Thoracic aorta (tissue), 2 donors: Measurements from ENCODE around the gene TEX52. TPM values are rescaled to one million over a fixed set of nuclear protein-coding genes. Genes with fewer than 3 reads are reported as not detected.

ENCODE experiments used
- ATAC-seq: fragments of 150-250 bp; one replicate; pipeline ENCODE4 v1.8.0; 2017; ENCODE audit warnings: low read depth; ENCODE audit not compliant: insufficient number of reproducible peaks, low FRiP score
- DNase-seq: peaks from one replicate; pipeline ENCODE4 v3.0.0-alpha.2; 2020; ENCODE audit warnings: low spot score
- H3K27ac ChIP-seq, 2 donors: fragments of 200-600 bp; sonication (generic); 1 replicate in 1 of 2; 2 replicates in 1 of 2; pipeline ENCODE4 v1.5.1; 2016; ENCODE audit warnings: mild to moderate bottlenecking in 2 of 2, moderate library complexity in 2 of 2
- H3K27me3 ChIP-seq: fragments of 200-600 bp; sonication (generic); replicated peaks from 2 replicates; pipeline ENCODE4 v1.6.0; 2016; ENCODE audit warnings: mild to moderate bottlenecking; ENCODE audit not compliant: insufficient read depth
- H3K36me3 ChIP-seq: fragments of 200-600 bp; sonication (generic); one replicate; pipeline ENCODE4 v1.5.1; 2016
- H3K4me1 ChIP-seq, 2 donors: fragments of 200-600 bp; sonication (generic); 1 replicate in 1 of 2; 2 replicates in 1 of 2; pipeline versions ENCODE4 v1.5.1 to v1.6.0; 2016; ENCODE audit warnings: low read depth in 2 of 2, mild to moderate bottlenecking in 1 of 2; ENCODE audit not compliant: control insufficient read depth in 1 of 2
- H3K4me3 ChIP-seq: fragments of 200-600 bp; sonication (generic); 2 replicates; pipeline ENCODE4 v1.5.1; 2016; ENCODE audit warnings: mild to moderate bottlenecking
- H3K9me3 ChIP-seq: fragments of 200-600 bp; sonication (generic); 2 replicates; pipeline ENCODE4 v1.5.1; 2016
- CTCF ChIP-seq: fragments of 200-600 bp; sonication (generic); IDR thresholded peaks from one replicate; pipeline ENCODE4 v1.5.1; 2019; ENCODE audit warnings: antibody characterized with exemption
- total RNA-seq, 2 donors: library from RNA; depleted of rRNA; stranded (reverse); fragments of >200 nt; gene quantifications; one replicate each; pipeline versions ENCODE4 v1.1.0 to v1.2.3, GENCODE V29; 2016

The TEX52 gene
- total RNA-seq, 2 donors from 2014 or later = not detected

GRCh38 chr12:2836574-2836973 lies 20.3 kb downstream of the TEX52 start:
- Histone ChIP-seq H3K4me1 (peaks cover 0 to 22% of the 10 kb centered on the region in 2 donors), H3K4me3 (no peak overlapping the region)
- TF ChIP-seq CTCF = no peak

GRCh38 chr12:2835691-2836403 lies 21.0 kb downstream of the TEX52 start:
- no peak overlapping the region for H3K27ac ChIP-seq
- DNase-seq = no peak
- peaks cover 0 to 22% of the 10 kb centered on the region in 2 donors for H3K4me1 ChIP-seq
- no peaks in the 10 kb centered on the region for H3K36me3 ChIP-seq
- TF ChIP-seq CTCF = no peak
- H3K9me3 ChIP-seq = no peaks in the 10 kb centered on the region
- H3K4me3 ChIP-seq = no peak overlapping the region
- ATAC-seq = no peak
- H3K27me3 ChIP-seq = no peaks in the 10 kb centered on the region

More at GRCh38 chr12:2836574-2836973, 20.3 kb downstream of the TEX52 start:
- no peak for DNase-seq
- Histone ChIP-seq H3K36me3 (no peaks in the 10 kb centered on the region), H3K27me3 (no peaks in the 10 kb centered on the region), H3K27ac (no peak overlapping the region), H3K9me3 (no peaks in the 10 kb centered on the region)
- no peak for ATAC-seq

- Histone ChIP-seq H3K36me3 (no peaks in the 10 kb centered on the region), H3K4me1 (peaks cover 0 to 22% of the 10 kb centered on the region in 2 donors), H3K27me3 (no peaks in the 10 kb centered on the region), H3K27ac (peak within 1 kb of the TSS in 1 of 2 donors; percentile 15), H3K4me3 (peak within 1 kb of the TSS; percentile 63), H3K9me3 (no peaks in the 10 kb centered on the region)
- no peak for TF ChIP-seq CTCF
- ATAC-seq = no peak
- no peak for DNase-seq
Observed at GRCh38 chr12:2834581-2835491, 22.0 kb downstream of the TEX52 start, which contains the start of gene NRIP2. TSS of gene NRIP2 (minus strand) at chr12:2835035. CDS start at chr12:2834983, 52 bp downstream.

- Histone ChIP-seq H3K36me3 (no peaks in the 10 kb centered on the region), H3K27me3 (no peaks in the 10 kb centered on the region), H3K27ac (no peak overlapping the region), H3K4me3 (no peak overlapping the region), H3K4me1 (peaks cover 0 to 22% of the 10 kb centered on the region in 2 donors), H3K9me3 (no peaks in the 10 kb centered on the region)
- DNase-seq (no peak), ATAC-seq (no peak)
- no peak for TF ChIP-seq CTCF
Observed at GRCh38 chr12:2833810-2834209, 23.0 kb downstream of the TEX52 start.

- no peaks in the 10 kb centered on the region for H3K27me3 ChIP-seq
- H3K4me3 ChIP-seq = no peak overlapping the region
- no peak for TF ChIP-seq CTCF
- H3K36me3 ChIP-seq = peaks cover under 1% of the 10 kb centered on the region
- DNase-seq = no peak
- ATAC-seq = no peak
- no peak overlapping the region for H3K27ac ChIP-seq
- peaks cover 0 to 22% of the 10 kb centered on the region in 2 donors for H3K4me1 ChIP-seq
- H3K9me3 ChIP-seq = no peaks in the 10 kb centered on the region
Observed at GRCh38 chr12:2833327-2833726, 23.5 kb downstream of the TEX52 start.
